ENCODE results near the gene LMNTD2. TPM values are rescaled to one million over a fixed set of nuclear protein-coding genes. Genes with fewer than 3 reads are reported as not detected.

The LMNTD2 gene
- polyA plus RNA-seq, 1 donor from 2014 or later, result 0.61 TPM

- no peaks in the 10 kb centered on the region for H4K20me1 ChIP-seq (ENCODE audit: insufficient read depth)
- no peak for TF ChIP-seq POLR2AphosphoS5 (IDR thresholded peaks at IDR 0.05)
- TF ChIP-seq RAD21 (conservative IDR thresholded peaks at IDR 0.05), result no peak
- no peak for TF ChIP-seq SMC3 (conservative IDR thresholded peaks at IDR 0.05; ENCODE audit: poor library complexity)
- TF ChIP-seq CTCF (IDR thresholded peaks at IDR 0.05; ENCODE audit: poor library complexity, severe bottlenecking), result no peak
- no peak for TF ChIP-seq MXI1 (conservative IDR thresholded peaks at IDR 0.05; ENCODE audit: poor library complexity, severe bottlenecking)
- TF ChIP-seq EP300 (conservative IDR thresholded peaks at IDR 0.05; ENCODE audit: poor library complexity, severe bottlenecking), result no peak
- TF ChIP-seq EZH2 (IDR thresholded peaks at IDR 0.05; ENCODE audit: borderline replicate concordance, insufficient read depth, low read length, poor library complexity, severe bottlenecking), result no peak
- no peak for TF ChIP-seq REST (IDR thresholded peaks at IDR 0.05; ENCODE audit: borderline replicate concordance)
- no peak for TF ChIP-seq TAF1 (IDR thresholded peaks at IDR 0.05; ENCODE audit: low read depth)
Observed at GRCh38 chr11:608791-609251, 48.3 kb upstream of the LMNTD2 start.

GRCh38 chr11:607971-608659, 47.6 kb upstream of the LMNTD2 start:
- no peak for TF ChIP-seq MXI1 (conservative IDR thresholded peaks at IDR 0.05; ENCODE audit: poor library complexity, severe bottlenecking)
- TF ChIP-seq EZH2 (IDR thresholded peaks at IDR 0.05; ENCODE audit: borderline replicate concordance, insufficient read depth, low read length, poor library complexity, severe bottlenecking), result no peak
- TF ChIP-seq EP300 (conservative IDR thresholded peaks at IDR 0.05; ENCODE audit: poor library complexity, severe bottlenecking), result no peak
- Histone ChIP-seq H3K4me2 (ENCODE audit: low read length) (no peak overlapping the region), H3K9me3 (ENCODE audit: low read length) (no peaks in the 10 kb centered on the region), H2AFZ (ENCODE audit: low read depth, low read length) (no peak overlapping the region), H3K9me2 (ENCODE audit: insufficient read depth, low read length) (no peaks in the 10 kb centered on the region), H3K27me3 (ENCODE audit: insufficient read depth, low read depth, low read length) (no peaks in the 10 kb centered on the region), H3K36me3 (ENCODE audit: insufficient read depth, low read length) (no peaks in the 10 kb centered on the region), H4K20me1 (ENCODE audit: insufficient read depth) (no peaks in the 10 kb centered on the region), H3K9ac (ENCODE audit: low read length) (no peak overlapping the region), H3F3A (ENCODE audit: insufficient read depth, low read length, poor library complexity, severe bottlenecking) (no peaks in the 10 kb centered on the region), H3K27ac (ENCODE audit: low read length) (no peak overlapping the region), H3K4me3 (ENCODE audit: low read length) (no peak overlapping the region), H3K79me2 (replicated peaks; ENCODE audit: insufficient read depth, low read length) (no peaks in the 10 kb centered on the region)

More at GRCh38 chr11:608791-609251, 48.3 kb upstream of the LMNTD2 start:
- H3K9me2 ChIP-seq (ENCODE audit: insufficient read depth, low read length), result no peaks in the 10 kb centered on the region
- H3F3A ChIP-seq (ENCODE audit: insufficient read depth, low read length, poor library complexity, severe bottlenecking), result no peaks in the 10 kb centered on the region
- no peaks in the 10 kb centered on the region for H3K27me3 ChIP-seq (ENCODE audit: insufficient read depth, low read depth, low read length)
- no peak overlapping the region for H2AFZ ChIP-seq (ENCODE audit: low read depth, low read length)
- H3K9me3 ChIP-seq (ENCODE audit: low read length), result no peaks in the 10 kb centered on the region
- H3K9ac ChIP-seq (ENCODE audit: low read length), result no peak overlapping the region
- no peak overlapping the region for H3K4me3 ChIP-seq (ENCODE audit: low read length)
- H3K4me2 ChIP-seq (ENCODE audit: low read length), result no peak overlapping the region
- no peaks in the 10 kb centered on the region for H3K36me3 ChIP-seq (ENCODE audit: insufficient read depth, low read length)
- no peak overlapping the region for H3K27ac ChIP-seq (ENCODE audit: low read length)
- H3K79me2 ChIP-seq (replicated peaks; ENCODE audit: insufficient read depth, low read length), result no peaks in the 10 kb centered on the region
